Adrenal gland (tissue), 5 donors: ENCODE data around the gene ATP5MC3.

Experiments
- POLR2A ChIP-seq, 2 donors: fragments of 450-650 bp; IDR thresholded peaks; one replicate each; pipeline ENCODE4 v1.6.1; 2017; ENCODE audit warnings: antibody characterized with exemption in 2 of 2, mild to moderate bottlenecking in 2 of 2, moderate library complexity in 1 of 2
- TF ChIP-seq, protein P1 (sequence below), 6 experiments: fragments of 450-650 bp in 4 of 6; fragments of 200-600 bp in 2 of 6; sonication (generic) in 1 of 6; IDR thresholded peaks; 1 replicate in 5 of 6; 2 replicates in 1 of 6; pipeline versions ENCODE4 v1.5.1 to v1.8.0; 2016 to 2021; ENCODE audit warnings: antibody characterized with exemption in 6 of 6, mild to moderate bottlenecking in 2 of 6, moderate library complexity in 1 of 6
- donor health status: DM: no; HTN: no; CAD: no.

GRCh38 chr2:175140332-175140731 is 41.2 kb downstream of the ATP5MC3 start:
- TF ChIP-seq, protein P1, sequence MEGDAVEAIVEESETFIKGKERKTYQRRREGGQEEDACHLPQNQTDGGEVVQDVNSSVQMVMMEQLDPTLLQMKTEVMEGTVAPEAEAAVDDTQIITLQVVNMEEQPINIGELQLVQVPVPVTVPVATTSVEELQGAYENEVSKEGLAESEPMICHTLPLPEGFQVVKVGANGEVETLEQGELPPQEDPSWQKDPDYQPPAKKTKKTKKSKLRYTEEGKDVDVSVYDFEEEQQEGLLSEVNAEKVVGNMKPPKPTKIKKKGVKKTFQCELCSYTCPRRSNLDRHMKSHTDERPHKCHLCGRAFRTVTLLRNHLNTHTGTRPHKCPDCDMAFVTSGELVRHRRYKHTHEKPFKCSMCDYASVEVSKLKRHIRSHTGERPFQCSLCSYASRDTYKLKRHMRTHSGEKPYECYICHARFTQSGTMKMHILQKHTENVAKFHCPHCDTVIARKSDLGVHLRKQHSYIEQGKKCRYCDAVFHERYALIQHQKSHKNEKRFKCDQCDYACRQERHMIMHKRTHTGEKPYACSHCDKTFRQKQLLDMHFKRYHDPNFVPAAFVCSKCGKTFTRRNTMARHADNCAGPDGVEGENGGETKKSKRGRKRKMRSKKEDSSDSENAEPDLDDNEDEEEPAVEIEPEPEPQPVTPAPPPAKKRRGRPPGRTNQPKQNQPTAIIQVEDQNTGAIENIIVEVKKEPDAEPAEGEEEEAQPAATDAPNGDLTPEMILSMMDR (IDR thresholded peaks at IDR 0.05), result no peak
- no peak for TF ChIP-seq POLR2A (IDR thresholded peaks at IDR 0.05)
